HPDE6-E6E7 (cell line): ENCODE data around the gene MAN1C1.
"Not testable (repeated sequence)": the region's sequence is repeated elsewhere in the genome, so short reads cannot be mapped to it uniquely, and the experiment has no call there.

Experiments
- DNase-seq: peaks from one replicate; pipeline ENCODE4 v3.0.0; 2011; ENCODE audit warnings: missing footprints; ENCODE audit errors: extremely low spot score

MAN1C1 gene

GRCh38 chr1:25583519-25584370 lies 32.8 kb upstream of the MAN1C1 start:
- no peak for DNase-seq

DNA sequence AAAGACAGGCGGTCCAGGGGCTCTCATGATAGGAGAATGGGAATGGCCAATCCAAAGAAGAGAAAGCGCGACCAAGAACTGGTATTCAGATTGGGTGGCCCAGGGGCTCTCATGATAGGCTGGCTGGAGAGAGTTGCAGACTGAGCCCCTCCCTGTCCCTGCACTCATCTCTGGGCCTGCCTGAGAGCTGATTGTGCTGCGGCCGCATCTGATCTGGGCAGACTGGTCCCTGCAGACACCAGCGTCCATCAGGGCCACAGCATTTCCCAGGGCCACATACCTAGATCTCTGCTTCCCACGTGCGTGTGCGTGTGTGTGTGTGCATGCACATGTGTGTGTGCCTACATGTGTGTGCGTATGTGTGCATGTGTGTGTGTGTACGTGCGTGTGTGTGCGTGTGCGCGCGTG lies 30.4 kb upstream of the MAN1C1 start:
- DNase-seq = no peak

DNA sequence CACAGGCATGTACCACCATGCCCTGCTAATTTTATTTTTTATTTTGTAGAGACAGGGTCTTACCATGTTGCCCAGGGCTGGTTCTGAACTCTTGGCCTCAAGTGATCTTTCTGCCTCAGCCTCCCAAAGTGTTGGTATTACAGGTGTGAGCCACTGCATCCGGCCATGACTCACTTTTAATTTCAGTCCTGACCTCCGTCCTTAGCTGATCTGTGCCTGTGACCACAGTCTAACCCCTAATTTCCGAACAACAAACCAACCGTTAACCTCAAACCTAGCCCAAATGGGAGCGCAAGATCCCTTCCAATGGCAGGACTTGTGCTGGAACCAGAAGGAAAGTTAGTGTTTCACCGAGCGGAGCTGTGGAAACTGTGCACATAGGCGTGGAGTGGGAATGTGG lies 29.3 kb upstream of the MAN1C1 start:
- DNase-seq = no peak

DNA sequence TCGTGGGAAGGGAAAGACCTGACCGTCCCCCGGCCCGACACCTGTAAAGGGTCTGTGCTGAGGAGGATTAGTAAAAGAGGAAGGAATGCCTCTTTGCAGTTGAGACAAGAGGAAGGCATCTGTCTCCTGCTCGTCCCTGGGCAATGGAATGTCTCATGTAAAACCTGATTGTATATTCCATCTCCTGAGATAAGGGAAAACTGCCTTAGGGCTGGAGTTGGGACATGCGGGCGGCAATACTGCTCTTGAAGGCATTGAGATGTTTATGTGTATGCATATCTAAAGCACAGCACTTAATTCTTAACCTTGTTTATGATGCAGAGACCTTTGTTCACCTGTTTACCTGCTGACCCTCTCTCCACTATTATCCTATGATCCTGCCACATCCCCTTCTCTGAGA lies 28.4 kb upstream of the MAN1C1 start:
- not testable (repeated sequence) for DNase-seq

DNA sequence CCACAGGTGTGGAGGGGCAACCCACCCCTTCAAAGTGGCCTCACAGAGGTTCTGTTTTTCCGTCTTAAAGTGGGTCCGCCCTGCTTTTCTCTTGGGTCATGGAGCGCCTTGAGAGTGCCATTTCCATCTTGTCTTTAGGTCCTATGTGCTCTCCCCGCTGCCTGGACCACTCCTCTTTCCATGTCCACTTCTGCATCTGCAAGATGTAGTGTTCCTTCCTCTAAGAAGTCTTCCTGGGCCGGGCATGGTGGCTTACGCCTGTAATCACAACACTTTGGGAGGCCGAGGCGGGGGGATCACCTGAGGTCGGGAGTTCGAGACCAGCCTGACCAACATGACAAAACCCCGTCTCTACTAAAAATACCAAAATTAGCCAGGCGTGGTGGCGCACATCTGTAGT lies 27.8 kb upstream of the MAN1C1 start:
- DNase-seq = not testable (repeated sequence)

GRCh38 chr1:25590096-25590824 lies 26.3 kb upstream of the MAN1C1 start:
- no peak for DNase-seq

- no peak for DNase-seq
These were observed 22.7 kb upstream of the MAN1C1 start for GRCh38 chr1:25593861-25594260.

DNA sequence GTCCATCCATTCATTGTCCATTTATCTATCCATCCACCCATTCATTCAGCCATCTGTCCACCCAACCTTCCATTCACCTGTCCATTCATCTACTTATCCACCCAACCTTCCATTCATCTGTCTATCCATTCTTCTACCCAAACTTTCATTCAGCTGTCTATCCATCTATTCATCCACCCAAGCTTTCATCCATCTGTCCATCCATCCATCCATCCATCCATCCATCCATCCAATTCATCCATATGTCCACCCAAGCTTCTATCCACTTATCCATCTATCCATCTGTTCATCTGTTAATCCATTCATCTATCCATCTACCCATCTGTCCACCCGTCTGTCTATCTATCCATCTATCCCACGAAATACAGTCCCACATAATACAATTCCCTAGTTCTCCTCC lies 21.6 kb upstream of the MAN1C1 start:
- no peak for DNase-seq

GRCh38 chr1:25596641-25597040 lies 19.9 kb upstream of the MAN1C1 start:
- DNase-seq = not testable (repeated sequence)

GRCh38 chr1:25598879-25599278 lies 17.7 kb upstream of the MAN1C1 start:
- DNase-seq = no peak

DNA sequence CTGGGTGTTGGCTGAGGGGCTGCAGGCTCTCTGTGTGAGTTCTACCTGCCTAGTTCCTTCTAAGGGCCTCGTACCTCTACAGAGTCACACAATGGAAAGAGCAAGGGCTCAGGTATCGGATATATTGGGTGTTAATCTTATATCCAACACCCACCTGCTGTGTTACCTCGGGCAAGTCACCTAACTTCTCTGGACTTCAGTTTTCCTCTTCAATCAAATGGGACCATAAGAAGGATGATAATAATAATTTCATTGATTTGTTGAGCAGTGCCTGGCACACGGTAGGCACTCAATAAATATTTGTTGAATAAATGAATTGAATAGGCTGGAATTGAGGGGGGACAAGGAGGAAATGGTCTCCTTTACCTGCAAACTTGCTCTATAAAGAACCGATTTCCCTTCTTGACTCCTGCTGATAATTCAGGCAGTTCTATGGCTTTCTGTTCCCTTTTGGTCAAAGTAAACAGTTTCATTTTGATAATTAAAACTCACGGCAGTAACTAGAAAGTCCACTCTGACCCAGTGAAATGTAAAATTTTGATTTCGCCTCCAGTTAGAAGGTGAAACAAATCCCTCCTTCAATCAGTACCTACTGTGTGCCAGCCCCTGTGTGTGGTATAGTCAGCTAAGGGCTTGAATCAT lies 16.5 kb upstream of the MAN1C1 start:
- DNase-seq = no peak

DNA sequence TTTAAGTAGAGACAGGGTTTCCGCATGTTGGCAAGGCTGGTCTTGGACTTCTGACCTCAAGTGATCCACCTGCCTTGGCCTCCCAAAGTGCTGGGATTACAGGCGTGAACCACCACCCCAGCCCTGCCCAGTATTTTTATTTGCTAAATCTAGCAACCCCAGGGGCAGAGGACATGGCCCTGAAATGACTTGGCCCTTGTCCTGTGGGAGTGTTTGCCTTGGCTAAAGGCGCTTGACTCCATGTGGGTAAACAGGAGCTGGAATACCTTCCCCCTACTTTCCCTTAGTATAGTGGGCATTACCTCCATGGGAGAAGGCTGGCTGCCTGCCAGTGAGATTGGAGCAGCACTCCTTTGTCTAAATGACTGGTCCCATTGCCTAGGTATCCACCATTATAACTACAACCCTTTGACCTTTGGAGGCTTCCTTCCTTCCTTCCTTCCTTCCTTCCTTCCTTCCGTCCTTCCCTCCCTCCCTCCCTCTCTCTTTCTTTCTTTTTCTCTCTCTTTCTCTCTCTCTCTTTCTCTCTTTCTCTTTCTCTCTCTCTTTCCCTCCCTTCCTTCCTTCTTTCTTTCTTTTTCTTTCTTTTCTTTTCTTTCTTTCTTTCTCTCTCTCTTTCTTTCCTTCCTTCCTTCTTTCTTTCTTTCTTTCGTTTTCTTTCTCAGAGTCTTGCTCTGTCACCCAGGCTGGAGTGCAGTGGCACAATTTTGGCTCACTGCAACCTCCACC lies 15.5 kb upstream of the MAN1C1 start:
- DNase-seq = not testable (repeated sequence)

GRCh38 chr1:25603779-25604538 lies 12.6 kb upstream of the MAN1C1 start:
- not testable (repeated sequence) for DNase-seq

DNA sequence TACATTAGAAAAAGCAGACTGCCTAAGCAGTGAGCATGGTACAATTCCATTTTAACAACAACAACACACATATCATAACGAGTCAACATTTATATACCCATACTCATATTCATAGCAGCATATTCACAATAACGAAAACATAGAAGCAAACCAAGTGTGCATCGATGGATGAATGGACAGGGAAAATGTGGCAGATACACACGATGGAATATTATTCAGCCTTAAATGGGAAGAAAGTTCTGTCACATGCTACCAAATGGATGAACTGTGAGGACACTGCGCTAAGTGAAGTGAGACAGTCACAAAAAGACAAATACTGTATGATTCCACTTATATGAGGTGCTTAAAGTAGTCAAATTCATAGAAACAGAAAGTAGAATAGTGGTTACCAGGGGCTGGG lies 9.5 kb upstream of the MAN1C1 start:
- DNase-seq = no peak

DNA sequence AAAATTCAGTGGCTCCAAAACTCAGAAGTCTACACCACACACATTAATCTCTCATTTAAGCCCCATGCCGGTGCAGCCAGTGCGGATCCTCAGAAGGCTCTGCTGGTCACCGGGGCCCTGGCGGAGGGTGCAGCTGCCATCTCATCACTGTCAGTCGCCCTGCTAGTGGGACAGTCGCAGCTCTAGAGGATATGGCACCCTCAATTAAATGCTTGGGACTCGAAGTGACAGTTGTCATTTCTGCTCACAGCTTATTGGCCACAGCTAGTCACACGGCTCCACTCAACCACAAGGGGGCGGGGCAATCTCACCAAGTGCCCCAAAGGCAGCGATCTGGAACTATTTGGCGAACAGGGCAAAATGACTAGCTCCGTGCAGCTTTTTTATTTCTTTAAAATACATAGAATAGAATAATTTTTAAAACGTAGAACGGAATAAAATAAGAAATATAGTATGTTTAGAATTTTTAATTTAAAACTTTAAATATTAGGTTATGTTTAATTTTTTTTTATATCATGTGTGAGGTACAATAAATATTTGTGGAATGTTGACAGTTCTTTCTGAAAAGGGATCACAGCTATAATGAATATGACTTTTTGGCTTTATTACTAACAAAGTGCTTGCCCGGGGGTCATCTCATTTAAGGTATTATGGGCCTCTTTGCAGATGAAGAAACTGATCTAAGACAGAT lies 8.0 kb upstream of the MAN1C1 start:
- DNase-seq = peak; percentile 75

DNA sequence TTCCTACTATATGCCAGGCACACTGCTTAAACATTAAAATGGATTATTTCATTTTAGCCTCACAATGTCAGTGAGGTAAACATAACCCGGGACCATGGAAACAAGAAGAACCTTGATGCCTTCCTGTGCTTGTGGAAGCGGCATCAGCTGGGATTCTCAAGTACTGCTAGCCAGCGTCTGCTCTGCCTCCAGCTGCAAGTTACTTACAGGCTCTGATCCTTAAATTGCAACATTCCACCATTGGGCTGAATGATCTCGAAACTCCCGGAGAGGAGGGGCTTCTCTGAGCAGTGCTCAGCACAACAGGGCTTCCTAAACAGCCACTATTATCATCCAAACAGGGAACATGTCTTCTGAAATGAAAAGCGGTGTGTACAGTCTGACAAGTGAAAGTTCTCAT lies 6.7 kb upstream of the MAN1C1 start:
- no peak for DNase-seq

GRCh38 chr1:25610822-25611630 lies 5.6 kb upstream of the MAN1C1 start:
- no peak for DNase-seq

DNA sequence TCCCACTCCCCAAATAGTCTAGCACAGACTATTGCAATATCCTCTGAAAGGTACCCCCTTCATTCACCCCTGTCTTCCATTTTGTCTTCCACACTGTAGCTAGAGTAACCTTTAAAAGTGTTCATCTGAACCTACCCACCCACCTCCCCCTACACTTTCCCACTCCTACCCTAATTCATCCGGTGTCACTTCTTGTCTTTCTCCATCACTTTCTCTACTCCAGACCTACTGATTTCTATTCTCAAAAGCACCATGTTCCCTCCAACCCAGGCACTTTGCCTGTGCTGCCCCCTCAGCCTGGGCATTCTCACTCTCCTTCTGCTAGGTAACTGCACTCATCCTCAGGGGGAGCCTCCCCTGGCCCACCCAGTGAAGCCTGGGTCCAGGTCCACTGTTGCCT lies 4.7 kb upstream of the MAN1C1 start:
- DNase-seq = no peak

DNA sequence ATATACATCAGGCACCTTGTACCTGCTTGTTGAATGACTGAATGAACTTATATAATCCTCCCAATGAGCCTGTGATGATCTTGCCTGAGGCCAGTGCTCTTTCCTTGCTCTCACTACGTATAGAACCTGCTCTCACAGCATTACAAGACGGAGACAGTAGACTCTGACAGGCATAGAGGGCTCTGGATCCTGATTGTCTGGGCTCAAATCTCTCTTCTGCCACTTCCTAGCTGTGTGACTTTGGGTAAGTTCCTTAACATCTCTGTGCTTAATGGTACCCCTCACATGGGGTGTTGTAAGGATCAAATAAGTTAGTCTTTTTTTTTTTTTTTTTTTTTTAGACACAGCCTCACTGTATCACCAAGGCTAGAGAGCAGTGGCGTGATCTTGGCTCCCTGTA lies 4.2 kb upstream of the MAN1C1 start:
- no peak for DNase-seq

- no peak for DNase-seq
These were observed 3.5 kb upstream of the MAN1C1 start for GRCh38 chr1:25613091-25613490.
